NCI-H1436 treated with DMSO at 0.1 percent for 48 hours (cell line): Measurements from ENCODE around the gene PRRC2C.
"Not testable (repeated sequence)": the region's sequence is repeated elsewhere in the genome, so short reads cannot be mapped to it uniquely, and the experiment has no call there.

Source experiments
- DNase-seq: peaks from one replicate; lab custom pipeline; 2025; lab: John Stamatoyannopoulos, UW

The PRRC2C gene

DNA sequence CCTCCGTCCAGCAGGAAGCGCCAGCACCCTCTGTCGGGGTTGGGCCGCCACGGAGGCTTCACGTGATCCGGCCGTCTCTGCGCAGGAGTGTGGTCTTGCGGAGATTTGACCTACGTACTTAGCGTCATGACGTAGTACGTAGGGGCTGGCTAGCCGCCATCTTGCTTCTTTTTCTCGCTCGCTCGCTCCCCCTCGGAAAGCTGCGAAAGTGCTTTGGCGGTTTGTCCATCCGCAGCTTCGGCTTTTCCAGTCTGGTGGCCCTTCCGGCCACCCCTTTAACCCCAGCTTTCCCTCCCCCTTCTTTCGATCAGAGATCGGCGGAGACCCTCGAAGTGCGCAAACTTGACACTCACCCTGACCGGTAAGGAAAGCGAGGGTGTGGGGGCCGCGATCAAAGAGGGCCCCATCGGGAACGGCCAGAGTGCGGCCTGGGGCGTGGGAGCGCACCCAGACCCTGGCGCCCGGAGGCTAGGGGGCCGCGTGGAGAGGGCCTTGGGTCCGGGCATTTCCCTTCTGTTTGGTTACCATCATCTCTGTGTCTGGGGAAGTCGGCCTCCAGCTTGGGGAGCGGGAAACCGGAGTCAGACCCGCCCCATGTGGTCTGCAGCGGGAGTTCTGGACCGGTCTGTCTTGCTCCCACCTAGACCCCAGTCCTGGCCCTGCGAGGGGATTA, at the start of gene PRRC2C:
Gene PRRC2C, plus strand, starts transcription at position 156 of the 673 bp plus-strand sequence. CDS start 26,559 bp downstream, outside the sequence.
- DNase-seq, result peak; percentile 86

DNA sequence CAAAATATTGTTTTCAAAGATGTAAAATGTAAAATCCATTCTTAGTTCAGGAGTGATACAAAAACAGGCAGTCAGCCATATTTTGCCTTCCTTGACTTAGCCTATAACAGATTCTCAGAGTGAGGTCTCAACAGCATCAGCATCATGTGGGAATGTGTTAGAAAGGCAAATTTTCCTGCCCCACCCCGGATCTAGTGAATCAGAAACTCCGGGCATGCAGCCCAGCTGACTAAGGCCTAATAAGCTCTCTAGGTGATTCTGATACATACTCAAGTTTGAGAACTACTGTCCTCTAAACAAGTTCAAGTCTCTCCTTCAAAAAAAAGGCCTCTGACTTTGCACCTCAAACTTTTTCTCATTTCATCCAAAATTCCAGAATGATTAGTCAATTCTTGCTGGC, 46.9 kb upstream of the PRRC2C start:
- no peak for DNase-seq

DNA sequence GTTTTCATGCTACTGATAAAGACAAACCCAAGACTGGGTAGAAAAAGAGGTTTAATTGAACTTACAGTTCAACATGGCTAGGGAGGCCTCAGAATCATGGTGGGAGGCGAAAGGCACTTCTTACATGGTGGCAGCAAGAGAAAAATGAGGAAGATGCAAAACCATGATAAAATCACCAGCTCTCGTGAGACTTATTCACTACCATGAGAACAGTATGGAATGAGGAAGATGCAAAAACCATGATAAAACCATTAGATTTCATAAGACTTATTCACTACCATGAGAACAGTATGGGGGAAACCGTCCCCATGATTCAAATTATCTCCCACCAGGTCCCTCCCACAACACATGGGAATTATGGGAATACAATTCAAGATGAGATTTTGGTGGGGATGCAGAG, 45.1 kb upstream of the PRRC2C start:
- not testable (repeated sequence) for DNase-seq

DNA sequence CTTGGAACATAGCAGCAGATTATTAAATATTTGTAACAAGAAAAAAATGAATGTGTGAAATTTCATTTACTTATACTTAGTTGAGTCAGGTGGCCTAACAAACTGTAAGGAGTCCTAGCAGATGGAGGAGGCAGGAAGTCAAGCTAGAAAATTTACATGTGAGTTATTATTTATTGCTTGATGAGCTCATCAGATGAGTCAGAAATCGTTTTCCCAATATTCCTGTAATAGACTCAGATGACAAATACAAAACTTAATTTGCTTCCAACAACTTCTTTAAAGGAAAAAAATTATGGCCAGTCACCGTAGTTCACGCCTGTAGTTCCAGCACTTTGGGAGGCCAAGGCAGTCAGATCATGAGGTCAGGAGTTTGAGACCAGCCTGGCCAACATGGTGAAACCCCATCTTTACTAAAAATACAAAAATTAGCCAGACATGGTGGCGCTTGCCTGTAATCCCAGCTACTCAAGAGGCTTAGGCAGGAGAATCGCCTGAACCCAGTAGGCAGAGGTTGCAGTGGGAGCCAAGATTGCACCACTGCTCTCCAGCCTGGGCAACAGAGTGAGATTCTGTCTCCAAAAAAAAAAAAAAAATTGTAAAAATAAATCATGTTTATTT, 43.9 kb upstream of the PRRC2C start:
- not testable (repeated sequence) for DNase-seq

DNA sequence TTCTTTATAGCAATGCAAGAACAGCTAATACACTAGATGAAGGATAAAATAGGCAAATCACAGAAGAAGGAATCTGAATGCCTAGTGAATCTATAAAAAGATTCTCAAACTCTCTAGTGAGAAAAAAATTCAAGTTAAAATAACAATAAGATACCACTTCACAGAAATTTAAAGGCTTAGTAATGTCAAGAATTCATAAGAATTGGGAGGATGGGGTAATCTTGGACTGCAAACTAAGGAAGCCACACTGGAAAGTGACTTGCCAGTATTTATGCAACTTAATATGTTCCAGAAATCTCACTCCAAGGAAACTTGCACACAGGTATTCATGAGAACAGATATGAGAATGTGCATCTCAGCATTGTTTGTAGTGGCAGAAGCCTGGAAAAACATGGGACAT, 38.9 kb upstream of the PRRC2C start:
- DNase-seq, result no peak

DNA sequence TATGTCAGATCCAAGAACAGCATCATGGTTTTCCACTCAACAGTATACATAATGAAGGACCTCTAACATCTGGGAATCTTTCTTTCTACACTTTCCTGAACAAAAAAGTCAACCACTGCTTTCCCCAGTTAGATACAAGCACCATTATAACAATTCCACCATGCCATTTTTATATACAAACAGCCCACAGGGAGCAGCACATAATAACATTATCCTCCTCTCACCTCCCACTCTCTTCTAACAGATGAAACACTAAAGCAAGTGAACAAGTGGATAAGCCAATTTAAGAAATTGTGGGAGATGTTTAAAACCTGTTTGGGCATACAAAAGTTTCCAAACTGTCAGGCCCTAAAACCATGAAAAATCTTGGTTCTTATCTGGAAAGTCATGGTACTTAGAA, 29.4 kb upstream of the PRRC2C start:
- no peak for DNase-seq

DNA sequence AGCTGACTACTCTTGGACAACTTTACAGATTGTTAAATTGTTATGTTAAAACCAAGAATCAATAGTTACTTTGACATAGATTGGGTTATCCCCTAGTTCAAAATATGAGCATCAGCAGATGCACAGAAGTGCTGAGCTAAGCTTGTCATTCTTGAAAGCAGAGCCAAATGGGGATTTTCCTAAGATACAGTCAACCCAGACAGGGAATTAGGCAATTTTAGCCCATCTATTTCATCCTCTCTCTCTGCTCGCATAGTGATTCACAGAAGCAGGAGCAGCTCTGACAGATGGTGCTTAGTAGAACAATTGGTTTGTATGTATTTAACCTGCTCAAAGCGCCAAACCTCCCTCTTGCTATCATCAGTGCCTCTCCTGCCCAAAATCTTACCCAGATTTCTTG, 27.9 kb upstream of the PRRC2C start:
- no peak for DNase-seq

DNA sequence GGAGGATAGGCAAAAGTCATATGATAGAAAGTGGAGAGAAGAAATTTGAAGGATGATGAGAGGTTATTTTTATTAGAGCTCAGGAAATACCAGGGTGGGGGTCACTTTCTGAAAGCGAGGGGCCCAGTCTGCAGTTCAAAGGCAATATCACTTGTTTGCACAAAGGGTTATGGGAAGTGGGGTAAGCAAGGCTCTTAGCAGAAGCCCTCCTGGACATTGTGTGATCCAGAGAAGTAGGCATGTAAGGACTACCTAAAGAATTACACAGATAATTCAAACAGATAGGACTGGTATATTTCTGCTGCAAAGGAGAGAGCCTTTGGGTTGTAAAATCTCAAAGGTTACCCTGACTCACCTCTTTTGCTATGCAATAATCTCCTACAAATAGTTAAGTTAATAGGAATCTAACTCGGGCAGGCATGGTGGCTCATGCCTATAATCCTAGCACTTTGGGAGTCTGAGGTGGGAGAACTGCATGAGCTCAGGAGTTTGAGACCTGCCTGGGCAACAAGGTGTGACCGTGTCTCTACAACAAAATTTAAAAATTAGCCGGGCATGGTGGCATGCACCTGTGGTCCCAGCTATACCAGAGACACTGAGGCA, 25.2 kb upstream of the PRRC2C start:
- no peak for DNase-seq

DNA sequence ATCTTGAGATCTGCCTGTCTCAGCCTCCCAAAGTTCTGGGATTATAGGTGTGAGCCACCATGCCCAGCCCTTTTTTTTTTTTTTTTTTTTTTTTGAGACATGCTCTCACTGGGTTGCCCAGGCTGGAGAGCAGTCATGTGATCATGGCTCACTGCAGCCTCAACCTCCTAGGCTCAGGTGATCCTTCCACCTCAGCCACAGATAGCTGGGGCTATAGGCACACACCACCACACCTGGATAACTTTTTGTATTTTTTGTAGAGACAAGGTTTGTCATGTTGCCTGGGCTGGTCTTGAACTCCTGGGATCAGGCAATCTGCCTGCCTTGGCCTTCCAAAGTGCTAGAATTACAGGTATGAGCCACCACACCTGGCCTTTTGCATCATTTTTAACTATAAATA, 17.7 kb upstream of the PRRC2C start:
- no peak for DNase-seq

DNA sequence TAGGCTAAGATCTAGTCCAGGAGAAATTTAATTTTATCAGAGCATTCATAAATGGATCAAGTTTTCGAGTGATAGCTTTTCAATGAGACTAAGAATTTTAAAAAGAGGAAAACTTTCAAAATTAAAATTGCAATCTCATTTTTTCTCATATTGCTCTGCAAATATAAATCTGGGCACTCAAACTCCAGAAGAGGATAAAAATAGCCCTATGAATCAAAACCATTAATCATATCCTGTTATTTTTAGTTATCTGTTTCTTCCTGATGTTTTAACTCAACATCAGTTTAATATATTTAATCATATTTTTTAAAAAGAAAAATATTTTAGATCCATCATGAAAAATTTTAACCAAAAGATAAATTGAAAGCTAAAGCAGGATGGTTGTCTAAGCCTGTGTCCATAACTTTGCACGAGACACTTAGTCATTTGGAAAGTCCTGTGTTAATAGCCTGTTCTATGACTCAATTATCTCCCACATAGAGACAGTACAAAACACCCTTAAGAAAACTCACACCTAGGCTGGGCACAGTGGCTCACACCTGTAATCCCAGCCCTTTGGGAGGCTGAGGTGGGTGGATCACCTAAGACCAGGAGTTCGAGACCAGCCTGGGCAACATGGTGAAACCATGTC, 17.1 kb upstream of the PRRC2C start:
- DNase-seq, result no peak

DNA sequence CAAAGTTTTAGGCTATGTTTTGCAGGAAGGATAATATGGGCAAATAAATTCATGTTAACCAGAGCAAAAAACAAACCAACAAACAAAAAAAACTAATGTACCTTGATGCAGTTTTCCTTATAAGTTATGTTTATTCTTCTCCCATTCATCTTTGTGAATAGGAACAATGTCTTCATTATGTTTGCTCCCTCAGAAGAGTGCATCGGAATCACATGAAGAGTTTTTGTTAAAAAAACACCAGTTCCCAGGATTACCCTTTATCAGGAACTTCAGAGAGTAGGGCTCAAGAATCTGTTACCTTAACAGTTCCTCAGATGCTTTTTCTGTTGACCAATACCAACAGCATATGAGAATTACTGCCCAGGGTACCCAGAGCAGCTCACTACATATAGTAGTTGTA, 14.6 kb upstream of the PRRC2C start:
- DNase-seq, result no peak

DNA sequence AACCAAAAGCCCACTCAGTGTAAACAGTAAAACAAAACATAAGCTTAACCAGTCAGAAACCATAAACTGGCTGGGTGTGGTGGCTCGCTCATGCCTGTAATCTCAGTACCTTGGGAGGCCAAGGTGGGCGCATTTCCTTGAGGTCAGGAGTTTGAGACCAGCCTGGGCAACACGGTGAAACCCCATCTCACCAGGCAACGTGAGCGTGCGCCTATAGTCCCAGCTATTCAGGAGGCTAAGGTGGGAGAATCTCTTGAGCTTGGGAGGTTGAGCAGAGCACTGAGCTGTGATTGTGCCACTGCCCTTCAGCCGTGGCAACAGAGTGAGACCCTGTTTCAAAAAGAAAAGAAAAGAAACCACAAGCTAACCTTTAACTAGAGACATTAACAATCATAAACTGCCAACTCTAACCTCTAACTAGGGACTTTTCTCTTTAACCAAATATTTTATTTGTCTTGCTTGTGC, 13.1 kb upstream of the PRRC2C start:
- DNase-seq, result no peak

DNA sequence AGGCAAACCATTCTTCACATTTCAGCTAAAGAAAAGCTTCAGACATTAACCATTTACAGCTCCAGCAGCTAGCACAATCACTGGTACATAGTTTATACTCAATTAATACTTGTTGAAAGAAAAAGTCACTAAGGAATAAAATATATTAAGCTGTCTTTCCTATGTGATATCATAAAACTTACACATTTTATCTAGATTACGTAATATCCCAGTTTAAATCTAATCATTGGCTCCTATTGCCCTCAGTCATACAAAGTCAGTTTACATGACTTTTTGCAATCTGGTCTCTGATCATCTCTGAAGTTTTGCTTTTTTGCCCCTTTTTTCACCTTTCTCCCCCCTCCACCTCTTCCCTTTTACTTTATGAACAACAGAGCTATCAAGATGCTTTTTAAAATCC, 8.5 kb upstream of the PRRC2C start:
- DNase-seq, result no peak

DNA sequence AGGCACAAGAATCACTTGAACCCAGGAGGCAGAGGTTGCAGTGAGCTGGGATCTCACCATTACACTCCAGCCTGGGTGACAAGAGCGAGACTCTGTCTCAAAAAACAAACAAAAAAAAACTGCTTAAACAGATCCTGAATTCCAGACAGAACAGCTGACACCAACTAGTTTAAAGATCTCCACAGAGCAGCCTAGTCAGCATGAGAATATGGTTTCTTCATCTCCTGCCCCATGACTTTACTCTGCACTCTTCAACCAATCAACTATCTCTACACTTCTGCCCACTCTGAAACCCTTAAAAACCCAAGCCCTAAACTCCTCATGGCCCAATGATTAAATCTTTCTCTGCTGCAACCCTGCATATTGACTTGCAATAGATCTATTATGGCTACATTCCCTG, 7.5 kb upstream of the PRRC2C start:
- no peak for DNase-seq

DNA sequence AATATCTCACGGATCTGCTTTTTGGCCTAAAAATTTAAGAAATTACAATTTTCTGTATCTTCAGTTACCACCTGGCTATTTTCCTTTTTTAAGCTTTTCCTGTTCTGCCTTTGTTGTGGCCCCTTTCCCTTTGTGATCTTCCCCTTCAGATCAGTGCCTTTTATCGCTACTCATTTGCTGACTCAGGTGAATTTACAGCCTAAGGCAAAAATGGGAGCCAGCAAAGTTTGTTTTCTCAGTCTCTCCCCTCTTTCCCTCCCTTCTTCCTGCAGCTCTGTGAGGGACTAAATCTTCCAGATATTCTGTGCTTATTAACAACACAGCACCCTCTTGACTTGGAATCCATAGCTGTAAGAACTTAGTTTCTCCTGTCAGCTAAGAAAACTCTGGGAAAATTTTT, 5.3 kb upstream of the PRRC2C start:
- DNase-seq, result no peak

DNA sequence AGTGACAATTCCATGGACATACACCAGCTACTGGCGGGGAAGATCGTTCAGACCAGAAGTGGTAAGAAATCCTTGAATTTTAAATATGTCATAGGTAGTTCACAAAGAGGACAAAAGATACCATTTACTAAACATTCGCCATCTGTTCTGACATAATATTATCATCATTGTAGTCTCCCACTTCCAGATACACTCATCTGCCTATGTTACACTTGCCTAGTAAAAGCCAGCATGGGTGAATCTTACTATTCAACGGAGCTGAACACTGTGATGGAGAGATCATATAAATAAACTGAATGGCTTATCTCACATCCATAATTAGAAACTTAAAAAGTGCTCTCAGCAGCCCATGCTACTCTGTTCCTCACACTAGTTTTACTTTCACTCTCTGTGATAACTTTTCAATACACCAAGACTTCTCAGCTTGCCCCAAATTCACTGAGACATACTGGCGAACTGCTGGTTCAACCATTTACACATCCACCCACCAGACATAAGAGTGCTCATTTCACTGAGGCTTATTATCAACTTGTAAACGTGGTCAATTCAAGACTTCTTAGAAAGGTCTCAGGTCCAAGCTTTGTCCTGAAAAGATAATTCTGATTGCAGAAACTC, 463 bp upstream of the PRRC2C start:
- DNase-seq, result no peak

DNA sequence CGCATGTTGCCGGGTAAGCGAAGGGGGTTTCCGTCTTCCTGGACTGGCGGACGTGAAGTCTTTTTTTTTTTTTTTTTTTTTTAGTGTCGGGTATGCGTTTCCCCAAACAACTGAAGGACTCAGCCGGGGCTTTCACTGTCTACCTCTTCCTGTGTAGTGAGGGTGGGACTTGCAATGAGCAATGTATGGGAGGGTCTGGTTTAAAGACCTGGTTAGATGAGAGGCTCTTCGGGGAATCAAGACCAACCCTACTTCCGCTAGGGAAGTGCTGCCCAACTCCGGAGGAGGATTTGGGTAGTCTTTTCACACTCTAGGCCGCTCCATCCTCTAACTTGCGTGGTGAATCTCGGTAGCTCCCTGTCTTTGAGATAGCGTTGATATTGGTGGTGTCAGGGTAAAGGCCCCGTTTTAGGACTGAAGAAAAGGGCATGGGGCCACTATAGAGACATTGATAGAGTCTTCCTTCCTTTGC, 754 bp downstream of the PRRC2C start:
- DNase-seq, result no peak

DNA sequence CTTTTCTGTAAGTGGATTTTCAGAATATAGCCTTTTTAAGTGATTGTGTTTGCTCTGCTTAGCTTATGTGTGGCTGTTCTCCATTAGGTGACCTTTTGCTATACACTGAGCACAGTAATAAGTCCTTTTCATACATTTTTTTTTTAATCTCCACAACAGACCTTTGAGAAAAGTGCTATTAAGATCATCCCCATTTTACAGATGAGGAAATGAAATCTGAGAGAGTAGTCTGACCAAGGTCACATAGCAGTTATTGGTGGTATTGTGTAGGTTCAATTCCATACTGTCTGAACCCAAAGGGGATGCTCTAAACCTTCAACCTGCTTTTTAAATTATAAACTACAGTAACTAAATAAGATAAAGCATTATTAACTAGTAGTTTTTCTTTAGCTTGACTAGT, 1.7 kb downstream of the PRRC2C start:
- DNase-seq, result no peak

DNA sequence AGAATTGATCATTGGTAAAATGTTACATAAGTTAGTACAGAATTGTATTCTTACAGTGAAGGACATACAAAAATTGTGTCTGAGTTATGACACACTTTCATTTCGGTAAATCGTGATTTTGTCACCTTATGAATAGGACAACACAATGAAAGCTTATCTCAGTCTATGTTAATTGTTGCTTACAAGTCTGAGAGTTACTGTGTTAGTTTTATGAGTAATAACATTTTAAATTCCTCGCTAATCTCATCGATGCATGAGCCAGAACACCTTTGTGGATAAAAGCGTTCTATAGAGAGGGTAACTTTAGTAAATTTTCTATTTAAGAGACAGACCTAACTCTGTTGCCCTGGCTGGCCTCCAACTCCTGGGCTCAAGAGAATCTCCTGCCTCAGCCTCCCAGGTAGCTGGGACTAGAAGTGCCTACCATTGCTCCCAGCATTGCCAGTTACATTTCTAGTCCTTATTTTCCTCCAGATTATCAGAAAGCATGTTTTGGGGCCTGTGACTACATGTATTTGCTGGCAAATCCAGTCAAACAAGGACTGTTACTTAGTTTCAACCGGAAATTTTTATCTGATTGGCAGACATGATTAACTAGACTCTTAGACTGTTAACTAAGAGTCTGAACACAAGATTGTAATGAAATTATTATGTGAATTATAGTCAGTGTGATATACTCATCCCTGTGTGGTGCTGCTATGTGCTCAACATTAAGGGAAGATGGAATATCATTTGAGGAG, 3.0 kb downstream of the PRRC2C start:
- no peak for DNase-seq

DNA sequence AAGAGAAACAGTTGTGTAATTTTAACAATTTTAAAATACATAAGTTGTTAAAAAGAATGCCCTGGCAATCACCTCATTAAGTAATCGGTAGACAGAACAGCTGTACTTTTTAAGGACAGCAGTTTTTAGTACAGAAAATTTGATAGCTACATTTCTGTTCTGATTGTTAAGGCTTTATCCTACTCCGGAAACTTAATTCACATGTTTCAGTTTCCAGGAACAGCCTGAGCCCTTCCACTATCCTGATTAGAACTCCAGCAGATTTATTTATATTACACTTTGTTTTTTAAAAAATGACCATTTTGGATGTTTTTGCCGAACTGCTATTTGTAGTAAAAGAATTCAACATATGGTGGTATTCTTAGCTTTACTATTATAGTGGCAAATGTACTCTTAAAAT, 8.7 kb downstream of the PRRC2C start:
- DNase-seq, result no peak

DNA sequence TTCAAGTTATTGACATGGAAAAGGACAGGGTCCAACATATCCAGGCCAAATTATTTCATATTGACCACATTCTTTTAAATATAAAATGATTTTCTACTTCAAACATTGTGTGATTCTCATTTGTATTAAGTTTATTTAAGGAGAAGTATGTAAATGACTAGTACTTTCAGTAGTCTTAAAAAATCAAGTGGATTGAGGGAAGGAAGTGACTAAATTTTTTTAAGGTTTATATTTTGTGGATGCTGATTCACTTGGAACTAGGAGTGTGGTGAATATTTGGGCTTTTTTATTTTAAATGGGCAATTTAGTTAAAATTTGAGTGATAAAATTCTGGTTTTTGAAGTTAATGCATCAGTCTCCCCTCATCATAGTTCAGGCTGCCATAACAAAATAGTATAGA, 10.1 kb downstream of the PRRC2C start:
- DNase-seq, result no peak

DNA sequence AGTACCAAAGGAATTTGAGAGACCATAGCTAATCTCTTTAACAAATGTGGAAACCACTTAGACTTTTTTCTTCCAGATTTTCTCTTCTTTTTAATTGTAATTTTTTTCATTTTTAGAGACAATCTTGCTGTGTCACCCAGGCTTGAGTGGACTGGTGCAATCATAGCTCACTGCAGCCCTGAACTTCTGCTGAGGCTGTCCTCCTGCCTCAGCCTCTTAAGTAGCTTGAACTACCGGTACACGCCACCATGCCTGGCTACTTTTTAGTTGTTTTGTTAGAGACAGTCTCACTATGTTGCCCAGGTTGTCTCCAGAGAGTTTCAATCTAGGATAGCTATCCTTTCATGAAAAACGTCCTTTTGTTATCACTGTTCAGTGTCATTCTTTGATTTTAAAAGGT, 15.0 kb downstream of the PRRC2C start:
- no peak for DNase-seq
